HG03159 (cell line): Measurements from ENCODE around the gene PMPCB.
"Not testable (repeated sequence)": the region's sequence is repeated elsewhere in the genome, so short reads cannot be mapped to it uniquely, and the experiment has no call there.

Source experiments
- ATAC-seq: cut with Tn5 transposase; IDR thresholded peaks from one replicate; pipeline ENCODE4 v1.9.1; 2021; ENCODE audit warnings: mild to moderate bottlenecking, moderate library complexity; ENCODE audit not compliant: unreplicated experiment

PMPCB gene, protein sequence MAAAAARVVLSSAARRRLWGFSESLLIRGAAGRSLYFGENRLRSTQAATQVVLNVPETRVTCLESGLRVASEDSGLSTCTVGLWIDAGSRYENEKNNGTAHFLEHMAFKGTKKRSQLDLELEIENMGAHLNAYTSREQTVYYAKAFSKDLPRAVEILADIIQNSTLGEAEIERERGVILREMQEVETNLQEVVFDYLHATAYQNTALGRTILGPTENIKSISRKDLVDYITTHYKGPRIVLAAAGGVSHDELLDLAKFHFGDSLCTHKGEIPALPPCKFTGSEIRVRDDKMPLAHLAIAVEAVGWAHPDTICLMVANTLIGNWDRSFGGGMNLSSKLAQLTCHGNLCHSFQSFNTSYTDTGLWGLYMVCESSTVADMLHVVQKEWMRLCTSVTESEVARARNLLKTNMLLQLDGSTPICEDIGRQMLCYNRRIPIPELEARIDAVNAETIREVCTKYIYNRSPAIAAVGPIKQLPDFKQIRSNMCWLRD

DNA sequence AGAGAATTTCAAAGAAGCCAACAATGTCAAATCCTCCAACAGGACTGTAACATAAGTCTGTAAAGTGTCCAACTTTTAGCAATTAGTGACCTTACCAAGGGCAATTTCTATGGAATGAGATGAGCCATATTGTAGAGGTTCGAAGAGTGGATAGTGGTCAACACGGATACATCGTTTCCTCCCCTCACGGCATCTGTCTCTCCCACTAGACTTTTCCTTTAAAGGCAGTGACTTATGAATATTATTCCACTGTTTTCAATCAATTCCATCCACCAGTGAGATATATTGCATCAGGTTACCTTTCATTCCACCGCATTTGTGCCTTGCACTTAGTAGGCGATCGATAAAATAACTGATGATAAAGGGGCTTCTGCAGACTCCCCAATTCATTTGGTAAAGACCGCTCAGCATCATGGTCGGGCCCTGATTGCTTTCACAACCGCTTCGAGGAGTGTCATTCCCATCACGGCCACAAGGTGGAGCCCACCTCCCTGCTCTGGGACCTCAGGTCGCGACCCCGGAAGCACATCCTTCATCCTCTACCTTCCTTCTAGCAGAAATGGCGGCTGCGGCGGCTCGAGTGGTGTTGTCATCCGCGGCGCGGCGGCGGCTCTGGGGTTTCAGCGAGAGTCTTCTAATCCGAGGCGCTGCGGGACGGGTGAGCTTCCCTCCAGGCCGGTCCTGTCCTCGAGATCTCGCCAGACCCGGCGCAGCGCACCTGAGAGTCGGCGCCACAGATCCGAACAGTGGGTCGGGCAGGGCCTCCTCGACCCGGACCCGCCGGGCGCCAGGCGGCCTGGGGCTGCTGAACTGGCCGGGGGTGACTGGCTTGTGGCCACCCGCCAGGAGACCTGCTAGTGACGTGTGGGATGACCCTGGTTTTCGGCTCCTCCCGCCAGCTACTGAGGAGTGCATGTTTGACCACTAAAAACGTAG, at the start of gene PMPCB:
PMPCB (plus strand) TSS at position 535 of the 936 bp plus-strand sequence; CDS start at position 560, 25 bp downstream.
- ATAC-seq, result peak; percentile 91

DNA sequence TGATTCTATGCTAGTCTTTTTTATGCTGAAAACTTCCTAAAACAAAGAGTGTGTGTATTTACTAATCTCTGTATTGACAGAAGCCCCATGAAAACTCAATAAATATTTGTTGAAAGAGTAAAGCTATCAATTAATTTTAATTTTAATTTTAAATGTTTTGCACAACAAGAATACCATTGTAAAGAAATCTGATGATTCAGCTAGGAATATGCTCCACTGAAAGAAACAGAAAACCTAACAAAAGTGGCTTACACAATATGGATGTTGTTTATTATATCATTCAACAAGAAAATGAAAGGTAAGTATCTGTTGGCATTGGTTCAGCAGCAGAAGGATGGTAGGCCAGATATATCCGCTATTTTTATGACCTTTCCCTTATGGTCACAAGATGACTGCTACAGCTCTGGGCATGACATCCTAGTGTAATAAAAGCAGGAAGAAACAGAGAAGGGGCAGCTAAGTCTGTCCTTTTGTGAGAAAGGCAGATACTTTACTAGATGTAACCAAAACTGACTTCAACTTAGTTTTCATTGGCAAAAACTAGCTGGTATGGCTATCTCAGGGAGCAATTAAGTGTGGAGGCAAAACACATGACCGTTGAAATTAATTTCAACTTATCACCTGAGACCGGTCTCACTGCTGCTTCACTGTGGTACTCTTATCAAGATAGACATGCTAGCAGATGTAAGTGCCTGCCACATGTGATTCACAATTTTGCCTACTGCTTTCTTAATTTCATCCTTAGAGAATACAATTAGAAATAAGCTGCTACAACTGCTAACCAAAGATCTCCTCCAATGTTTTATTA, 43.3 kb upstream of the PMPCB start:
- ATAC-seq, result not testable (repeated sequence)

DNA sequence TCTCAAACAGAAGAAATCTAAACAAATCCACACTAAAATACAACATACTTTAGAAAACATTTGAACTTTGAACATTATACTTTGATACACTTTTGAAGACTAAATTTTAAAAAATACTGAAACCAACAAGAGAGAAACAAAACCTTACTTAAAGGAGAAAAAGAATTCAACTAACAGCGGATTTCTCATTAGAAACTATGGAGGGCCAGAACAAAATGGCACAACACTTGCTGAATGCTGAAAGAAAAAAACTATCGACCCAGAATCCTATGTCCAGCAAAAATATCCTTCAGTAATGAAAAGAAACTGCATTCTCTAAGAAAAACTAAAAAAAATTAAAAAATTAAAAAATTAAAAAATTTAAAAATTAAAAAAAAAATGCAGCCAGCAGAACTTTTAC, 33.2 kb upstream of the PMPCB start:
- ATAC-seq, result not testable (repeated sequence)

DNA sequence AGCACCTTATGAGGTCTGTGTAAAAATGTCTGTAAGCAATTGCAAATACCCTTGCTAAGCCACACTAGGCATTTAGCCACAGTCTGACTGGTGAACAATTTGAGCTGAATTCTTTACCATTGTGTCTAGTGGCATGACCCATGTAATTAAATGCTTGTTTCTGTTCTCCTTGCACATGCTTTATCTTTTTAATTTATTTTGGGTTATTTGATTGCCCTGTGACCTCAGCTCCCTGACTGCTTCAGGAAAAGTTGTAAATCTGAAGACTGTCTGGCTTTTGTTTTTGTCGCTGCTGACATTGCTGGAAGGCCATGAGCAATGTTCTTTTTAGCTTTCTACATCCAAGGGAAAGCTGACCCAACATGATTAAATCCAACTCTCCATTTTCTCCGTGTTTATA, 31.0 kb upstream of the PMPCB start:
- ATAC-seq, result not testable (repeated sequence)

DNA sequence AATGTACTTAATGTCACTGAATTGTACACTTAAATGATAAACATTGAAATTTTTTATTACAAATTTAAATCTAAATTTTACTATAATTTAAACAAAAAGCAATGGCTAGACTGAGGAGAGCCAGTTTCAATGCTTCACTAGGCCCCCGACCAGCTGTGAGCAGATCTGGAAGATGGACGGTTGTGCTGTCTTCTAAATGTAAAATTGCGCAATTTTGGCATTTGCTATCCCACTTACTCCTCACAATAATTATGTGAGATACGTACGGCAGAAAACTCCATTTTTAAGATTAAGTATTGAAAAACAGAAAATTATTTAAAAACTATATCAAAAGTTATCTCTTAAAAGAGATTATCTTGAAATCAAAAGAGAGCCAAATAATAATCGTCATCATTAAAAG, 23.9 kb upstream of the PMPCB start:
- not testable (repeated sequence) for ATAC-seq

DNA sequence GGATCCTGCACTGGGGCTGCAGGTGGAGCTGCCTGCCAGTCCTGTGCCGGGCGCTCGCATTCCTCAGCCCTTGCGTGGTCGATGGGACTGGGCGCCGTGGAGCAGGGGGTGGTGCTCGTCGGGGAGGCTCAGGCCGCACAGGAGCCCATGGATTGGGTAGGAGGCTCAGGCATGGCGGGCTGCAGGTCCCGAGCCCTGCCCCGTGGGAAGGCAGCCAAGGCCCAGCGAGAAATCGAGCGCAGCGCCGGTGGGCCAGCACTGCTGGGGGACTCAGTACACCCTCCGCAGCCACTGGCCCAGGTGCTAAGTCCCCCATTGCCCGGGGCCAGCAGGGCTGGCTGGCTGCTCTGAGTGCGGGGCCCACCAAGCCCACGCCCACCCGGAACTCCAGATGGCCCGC, 22.4 kb upstream of the PMPCB start:
- not testable (repeated sequence) for ATAC-seq

DNA sequence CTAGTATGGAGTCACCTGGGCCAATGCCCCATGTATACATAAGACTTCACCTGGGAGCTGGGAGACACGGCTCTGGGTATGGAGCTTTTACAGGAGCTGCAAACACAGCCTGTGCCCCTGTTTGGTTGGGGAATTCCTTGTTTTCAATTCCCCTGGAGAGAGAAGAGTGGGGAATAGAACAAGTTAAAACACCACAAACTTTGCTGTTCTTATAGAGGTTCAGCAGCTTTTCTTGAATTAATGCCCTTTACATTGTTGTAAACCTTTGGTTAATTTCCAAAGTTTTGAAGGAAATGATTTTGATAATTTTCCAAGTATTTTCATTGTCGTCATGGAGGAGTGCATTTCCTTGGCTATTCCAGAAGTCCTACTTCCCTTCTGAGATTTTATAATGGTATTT, 19.0 kb upstream of the PMPCB start:
- not testable (repeated sequence) for ATAC-seq

DNA sequence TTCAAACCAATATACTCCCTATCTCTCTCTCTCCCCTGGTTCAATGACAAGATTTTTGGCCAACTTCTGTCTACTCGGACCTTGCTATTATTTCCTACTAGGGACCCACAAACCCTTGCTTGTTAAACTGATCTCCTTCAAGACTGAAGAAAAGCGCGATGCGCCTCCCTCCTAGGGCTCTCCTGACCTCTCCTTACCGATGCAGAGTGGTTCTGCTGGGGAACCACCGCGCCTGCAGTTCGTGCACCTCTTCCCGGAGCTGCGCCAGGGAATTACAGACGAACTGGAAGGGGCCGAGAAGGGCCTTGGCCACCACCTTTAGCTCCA, 17.6 kb upstream of the PMPCB start:
- peak; percentile 44 for ATAC-seq

DNA sequence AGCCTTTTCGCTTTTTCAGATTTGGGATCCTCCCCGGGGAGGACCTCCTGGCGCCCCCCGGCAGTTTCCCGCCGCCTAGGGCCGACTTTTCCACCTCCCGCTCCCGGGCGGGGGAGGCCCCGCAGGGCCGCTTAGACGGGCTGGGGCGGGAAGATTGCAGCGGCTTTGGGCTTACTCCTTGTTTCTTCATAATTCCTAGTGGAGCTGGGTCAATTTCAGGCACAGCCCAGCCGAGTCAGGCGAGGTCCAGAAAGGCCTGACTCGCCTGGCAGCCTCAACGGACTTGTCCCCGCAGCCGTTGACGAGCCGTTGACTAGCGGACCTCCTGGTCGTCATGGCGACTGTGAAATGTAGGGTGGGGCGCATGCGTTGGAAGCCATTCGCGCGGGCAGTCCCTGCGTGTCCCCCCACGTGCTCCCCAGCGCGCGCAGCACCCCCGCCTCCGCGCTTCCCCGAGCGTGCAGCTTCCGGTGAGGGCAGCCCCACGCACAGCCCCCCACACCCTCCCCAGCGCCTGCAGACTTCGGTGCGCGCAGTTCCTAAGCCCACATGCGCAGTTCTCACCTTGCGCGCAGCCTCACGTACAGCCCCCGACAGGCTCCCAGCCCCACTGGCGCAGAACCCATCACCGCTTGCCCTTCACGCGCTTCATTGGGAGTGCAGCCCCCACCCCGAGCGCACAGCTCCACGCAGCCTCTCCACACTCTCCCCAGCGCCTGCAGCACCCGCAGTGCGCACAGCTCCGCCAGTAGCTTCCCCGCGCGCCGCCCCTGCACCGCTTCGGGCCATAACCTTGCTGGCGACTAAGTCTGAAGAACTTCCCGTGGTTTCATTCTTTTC, 17.1 kb upstream of the PMPCB start:
- ATAC-seq, result peak; percentile 92

DNA sequence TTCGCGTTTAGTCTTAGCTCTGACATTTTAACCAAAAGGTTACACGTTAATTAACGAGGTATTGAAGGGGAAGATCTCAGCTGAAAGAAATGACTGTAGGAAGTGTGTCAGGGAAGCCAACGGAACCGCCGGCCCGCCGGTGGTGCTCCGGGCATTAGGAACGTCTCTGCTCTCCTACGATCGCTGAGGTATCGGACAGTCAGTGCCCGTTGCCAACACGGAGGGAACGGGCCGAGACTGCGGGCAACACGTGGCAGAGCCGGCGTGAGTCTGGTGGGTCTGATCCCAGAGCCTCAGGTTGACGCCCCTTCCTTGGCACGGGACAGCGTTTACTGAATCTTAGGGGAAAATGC, 16.5 kb upstream of the PMPCB start:
- not testable (repeated sequence) for ATAC-seq

DNA sequence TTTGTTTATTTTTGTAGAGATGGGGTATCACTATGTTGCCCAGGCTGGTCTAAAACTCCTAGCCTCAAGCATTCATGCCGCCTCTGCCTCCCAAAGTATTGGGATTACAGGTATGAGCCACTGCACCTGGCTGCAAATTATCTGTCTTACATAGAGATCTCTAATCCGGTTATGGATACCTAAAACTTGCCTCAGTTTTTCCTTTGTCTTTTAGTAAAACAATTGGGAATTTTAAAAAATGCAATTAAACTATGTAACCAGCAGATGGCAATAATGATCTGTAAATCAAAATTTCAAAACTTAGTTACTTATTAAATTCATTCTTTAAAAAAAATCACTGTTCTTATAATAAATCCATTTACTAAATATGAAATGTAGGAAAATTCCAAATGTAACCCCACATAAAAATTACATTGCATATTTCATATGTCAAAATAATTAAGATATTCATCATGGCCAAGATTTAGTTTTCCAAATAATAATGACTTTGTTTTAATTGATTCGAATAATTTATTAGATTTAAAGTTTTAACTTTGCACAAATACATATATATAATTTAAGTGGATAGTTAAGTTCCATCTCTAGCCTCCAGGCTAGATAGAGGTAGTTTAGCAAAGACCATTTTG, 14.3 kb upstream of the PMPCB start:
- not testable (repeated sequence) for ATAC-seq

DNA sequence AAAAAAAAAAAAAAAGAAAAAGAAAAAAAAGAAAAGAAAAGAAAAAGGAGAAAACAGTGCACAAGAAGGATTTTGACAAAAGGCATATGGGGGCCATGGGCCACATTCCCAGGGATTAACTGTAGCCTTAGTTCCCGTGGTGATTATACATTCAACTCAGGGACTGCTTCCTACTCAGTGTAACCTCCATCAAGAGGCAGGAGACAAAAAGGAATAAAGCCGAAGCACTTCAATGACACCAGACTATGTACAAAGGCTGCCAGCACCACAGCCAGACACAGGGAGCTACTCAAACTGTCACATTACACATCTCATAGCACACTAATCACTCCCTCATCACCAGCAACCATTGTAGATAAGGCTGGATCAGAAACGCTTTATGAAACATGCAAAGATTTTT, 5.1 kb upstream of the PMPCB start:
- no peak for ATAC-seq

DNA sequence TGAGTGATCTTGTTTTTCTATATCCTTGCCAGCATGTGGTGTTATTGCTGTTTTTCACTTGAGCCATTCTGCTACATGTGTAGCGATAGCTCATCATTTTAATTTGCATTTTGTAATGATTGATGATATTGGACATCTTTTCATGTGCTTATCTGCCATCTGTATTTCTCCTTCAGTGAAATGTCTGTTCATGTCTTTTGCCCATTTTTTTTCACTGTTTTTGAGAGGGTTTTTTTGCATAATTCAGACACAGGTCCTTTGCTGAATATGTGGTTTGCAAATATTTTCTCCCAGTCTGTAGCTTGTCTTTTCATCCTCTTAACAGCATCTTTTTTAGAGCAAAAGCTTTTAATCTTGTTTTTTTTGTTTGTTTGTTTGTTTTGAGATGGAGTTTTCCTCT, 3.7 kb upstream of the PMPCB start:
- no peak for ATAC-seq

DNA sequence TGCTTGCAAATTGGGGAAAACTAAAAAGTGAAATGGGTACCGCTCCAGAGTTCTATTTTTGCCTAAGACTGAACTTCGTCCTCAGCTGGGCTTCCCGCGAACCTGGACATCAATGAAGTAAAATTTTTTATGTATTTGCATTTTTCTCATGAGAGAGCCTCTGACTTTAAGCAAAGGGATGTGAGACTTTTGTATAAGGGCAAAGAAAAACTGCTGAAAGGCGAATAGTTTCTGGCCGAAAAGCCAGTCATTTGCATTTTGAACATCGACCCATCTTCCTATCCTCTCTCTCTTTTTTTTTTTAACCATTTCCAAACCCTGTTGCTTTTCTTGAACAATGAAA, 573 bp downstream of the PMPCB start:
- ATAC-seq, result peak; percentile 21

DNA sequence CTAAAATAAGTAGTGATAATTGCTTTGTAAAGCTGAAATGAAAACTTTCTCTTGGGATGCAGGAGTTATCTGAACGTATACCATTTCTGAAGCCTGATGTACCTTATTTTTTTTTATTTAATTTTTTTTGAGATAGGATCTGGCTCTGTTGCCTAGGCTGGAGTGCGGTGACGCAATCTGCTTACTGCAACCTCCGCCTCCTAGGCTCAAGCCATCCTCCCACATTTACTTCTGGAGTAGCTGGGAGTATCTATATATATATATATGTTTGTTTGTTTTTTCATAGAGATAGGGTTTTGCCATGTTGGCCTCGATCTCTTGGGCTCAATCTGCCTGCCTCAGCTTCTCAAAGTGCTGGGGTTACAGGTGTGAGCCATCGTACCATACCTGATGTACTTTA, 2.4 kb downstream of the PMPCB start:
- no peak for ATAC-seq

DNA sequence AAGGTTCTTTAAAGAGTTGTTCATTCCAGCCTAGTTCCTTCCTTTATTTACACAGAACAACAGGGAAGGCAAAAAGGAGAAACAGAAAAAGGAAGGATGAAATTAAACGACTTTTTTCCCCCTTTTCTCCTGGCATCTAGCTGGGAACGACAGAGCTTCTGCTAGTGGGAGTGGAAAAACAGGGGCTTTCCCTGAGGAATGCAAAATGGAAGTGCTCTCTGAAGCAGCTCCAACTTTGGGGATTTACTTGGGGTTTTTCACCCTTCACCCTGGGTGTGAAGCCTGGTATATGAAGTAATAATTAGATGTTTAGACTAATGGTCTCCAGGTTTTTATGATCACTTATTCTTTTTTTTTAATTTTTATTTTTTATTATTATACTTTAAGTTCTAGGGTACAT, 4.2 kb downstream of the PMPCB start:
- ATAC-seq, result no peak

DNA sequence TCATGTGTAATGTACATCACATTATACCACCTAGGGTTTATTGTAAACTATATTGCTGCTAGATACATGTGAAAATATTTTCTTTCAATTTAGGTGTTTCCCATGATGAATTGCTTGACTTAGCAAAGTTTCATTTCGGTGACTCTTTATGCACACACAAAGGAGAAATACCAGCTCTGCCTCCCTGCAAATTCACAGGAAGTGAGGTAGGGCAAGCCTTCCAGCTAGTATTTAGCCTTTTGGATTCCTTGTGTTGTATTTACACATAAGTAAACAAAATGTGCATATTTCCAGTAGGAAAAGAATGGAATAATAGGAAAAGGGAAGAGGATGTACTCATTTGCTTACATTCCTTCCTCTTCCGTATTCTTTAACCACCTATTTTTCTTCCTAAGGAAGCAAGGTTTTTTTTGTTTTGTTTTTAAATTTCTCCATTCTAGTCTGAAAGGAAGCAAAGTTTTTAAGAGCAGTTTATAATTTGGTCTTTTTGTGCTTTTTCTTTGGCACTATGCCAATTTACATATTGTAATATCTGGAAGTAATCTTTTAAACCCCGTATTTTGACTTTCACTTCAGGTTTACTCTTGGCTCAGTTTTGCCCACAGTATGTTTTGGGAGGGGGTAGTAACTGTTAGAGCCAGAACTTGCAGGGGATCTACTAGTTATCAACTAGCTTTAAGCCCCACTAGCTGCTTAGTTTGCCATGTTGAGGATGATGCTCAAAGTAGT, 10.4 kb downstream of the PMPCB start:
- no peak for ATAC-seq

DNA sequence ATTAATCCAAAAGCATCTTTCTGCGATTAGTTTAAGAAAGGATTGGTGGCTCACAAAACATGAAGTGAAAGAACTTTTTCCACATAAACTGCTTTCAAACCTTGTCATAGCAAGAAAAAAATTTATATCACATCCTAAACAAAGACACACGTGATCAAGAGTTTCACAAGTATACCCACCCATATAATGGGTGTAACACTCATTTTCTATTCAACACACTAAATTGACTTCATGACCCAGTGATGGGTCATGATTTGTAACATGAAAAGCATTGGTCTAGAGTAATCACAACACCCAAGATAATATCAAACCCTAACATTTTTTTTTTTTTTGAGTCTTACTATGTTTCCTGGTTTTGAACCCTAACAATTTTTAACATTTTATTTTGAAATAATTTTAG, 17.6 kb downstream of the PMPCB start:
- no peak for ATAC-seq

DNA sequence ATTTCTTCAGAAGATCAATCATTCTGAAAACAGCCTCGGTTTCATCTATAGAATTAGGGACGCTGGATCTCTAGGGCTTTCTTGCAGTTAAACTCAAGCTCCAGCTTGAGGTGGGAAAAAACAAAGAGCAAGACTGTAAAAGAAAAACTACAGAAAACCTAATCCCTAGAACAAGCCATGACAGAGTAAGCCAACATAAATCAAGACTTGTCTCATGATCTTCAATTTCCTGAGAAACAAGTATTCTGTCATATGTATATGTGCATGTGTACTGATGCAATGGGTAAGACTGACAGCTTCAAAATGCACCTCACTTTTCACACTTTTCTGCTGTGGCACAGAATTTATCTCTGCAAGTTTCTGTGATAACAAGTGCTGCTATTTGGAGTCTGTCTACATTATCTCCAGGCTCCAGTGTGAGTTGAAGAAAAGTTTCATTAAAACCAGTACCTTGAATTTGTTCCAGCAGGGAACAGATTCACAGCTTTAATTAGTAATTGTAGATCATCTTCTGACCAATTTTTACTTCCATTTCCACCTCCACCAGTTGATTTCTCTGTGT, 19.2 kb downstream of the PMPCB start:
- ATAC-seq, result no peak
